Mucosa of descending colon (tissue), 3 donors: ENCODE data around the gene CD93. TPM values are rescaled to one million over a fixed set of nuclear protein-coding genes. Genes with fewer than 3 reads are reported as not detected.

Source experiments
- ATAC-seq: fragments of 200-7000 bp; cut with Tn5 transposase; one replicate; pipeline ENCODE4 v1.9.1; 2020; ENCODE audit warnings: mild to moderate bottlenecking, moderate library complexity
- DNase-seq, 3 donors: peaks; one replicate each; pipeline ENCODE4 v3.0.0-alpha.2; 2020
- H3K36me3 ChIP-seq: fragments of 200-600 bp; one replicate; pipeline ENCODE4 v1.8.0; 2021; ENCODE audit warnings: low read depth, mild to moderate bottlenecking
- H3K4me1 ChIP-seq: fragments of 200-600 bp; one replicate; pipeline ENCODE4 v1.8.0; 2021; ENCODE audit warnings: low read depth, mild to moderate bottlenecking
- H3K4me3 ChIP-seq: fragments of 200-600 bp; one replicate; pipeline ENCODE4 v1.8.0; 2021; ENCODE audit warnings: mild to moderate bottlenecking
- H3K9me3 ChIP-seq: fragments of 200-600 bp; one replicate; pipeline ENCODE4 v1.8.0; 2021; ENCODE audit warnings: mild to moderate bottlenecking
- CTCF ChIP-seq: fragments of 200-600 bp; IDR thresholded peaks from one replicate; pipeline ENCODE4 v1.8.0; 2022; ENCODE audit warnings: antibody characterized with exemption, mild to moderate bottlenecking
- intact Hi-C, 2 donors: fragments of 100-400 bp; cut with DNase I in 1 of 2; cut with micrococcal nuclease in 1 of 2; formaldehyde crosslinking; loops; one replicate each; pipeline versions ENCODE4 v1.11.0 to v1.11.1; 2022; cut with DNase I, micrococcal nuclease
- total RNA-seq, 3 donors: library from RNA; stranded (reverse); fragmentation: NEBNext Ultra II Directional in 2 of 3; extraction: Animal tissue kit (Norgen Biotek cat#: 25700) in 2 of 3; gene quantifications; one replicate each; pipeline versions ENCODE4 v1.2.1 to v1.2.4, GENCODE V29; 2021 to 2023
- donor health status: DM: no; HTN: no; CAD: no; lungs with moderate emphysema.
- donor health status: DM: no; HTN: no; CAD: no.
- donor health status: DM: no; HTN: yes; CAD: no.

CD93 gene
- total RNA-seq, 3 donors from 2014 or later = 7.6 to 24.2 (median 20.1) TPM

DNA sequence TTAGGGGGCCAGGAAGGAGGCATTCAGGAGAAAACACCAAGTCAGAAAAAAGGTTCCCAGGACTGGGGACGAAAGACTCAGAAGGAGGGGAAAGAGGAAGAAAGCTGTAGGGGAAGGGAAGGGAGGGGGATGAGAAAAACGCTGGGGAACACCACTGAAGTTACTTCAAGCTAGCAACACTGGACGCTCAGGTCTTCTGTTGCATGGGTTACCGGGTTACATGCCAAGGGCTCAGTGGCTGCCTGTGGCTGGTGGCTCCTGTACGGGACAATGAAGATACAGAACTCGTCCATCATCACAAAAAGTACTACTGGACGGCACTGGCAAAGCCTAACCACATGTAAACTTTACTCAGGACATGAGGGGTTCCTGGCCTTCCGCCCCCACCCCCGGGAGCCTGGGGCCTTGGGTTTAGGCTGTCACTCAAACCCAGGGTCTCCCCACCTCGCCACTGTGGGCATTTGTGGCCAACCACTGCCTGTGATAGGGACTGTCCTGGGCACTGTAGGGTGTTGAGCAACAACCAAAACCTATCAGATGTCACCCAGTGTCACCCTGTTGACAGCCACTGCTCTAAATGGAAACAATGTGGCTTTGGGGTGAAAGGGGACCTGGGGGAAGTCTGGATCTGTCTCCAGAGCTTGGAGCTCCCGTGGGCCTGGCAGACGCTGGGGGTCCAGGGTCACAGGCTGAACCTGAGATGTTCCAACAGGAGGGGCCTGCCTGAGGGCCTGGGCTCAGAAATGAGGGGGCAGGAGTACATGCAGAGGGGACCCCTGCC is 40.3 kb upstream of the CD93 start:
- DNase-seq = no peak
- intact Hi-C loops = no loop called here
- Histone ChIP-seq H3K9me3 (no peaks in the 10 kb centered on the region), H3K36me3 (no peaks in the 10 kb centered on the region), H3K4me1 (no peaks in the 10 kb centered on the region), H3K4me3 (no peak overlapping the region)
- ATAC-seq = peak; percentile 22
- TF ChIP-seq CTCF = no peak

- no peak for TF ChIP-seq CTCF
- peak; percentile 66 for ATAC-seq
Observed at GRCh38 chr20:23125625-23126191, 39.6 kb upstream of the CD93 start.

DNA sequence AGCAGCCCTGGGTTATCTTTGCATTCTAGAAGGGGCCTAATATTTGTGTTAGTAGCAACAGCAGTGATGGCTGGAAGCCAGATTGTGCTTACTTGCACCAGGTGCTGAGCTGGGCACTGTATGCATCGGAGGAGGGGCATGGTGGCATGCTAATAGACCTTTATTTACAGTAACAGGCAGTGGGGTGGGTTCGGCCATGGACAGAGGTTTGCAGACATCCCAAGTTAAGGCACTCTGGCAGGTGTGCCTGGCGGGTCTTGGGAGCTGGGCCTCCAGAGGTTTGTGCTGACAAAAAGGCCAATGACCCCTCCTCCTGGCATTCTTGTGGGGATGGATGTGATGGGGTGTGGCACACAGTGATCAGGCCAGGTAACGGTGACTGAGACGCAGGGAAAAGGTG is 39.0 kb upstream of the CD93 start:
- TF ChIP-seq CTCF = no peak
- Histone ChIP-seq H3K4me1 (no peaks in the 10 kb centered on the region), H3K36me3 (no peaks in the 10 kb centered on the region), H3K9me3 (no peaks in the 10 kb centered on the region), H3K4me3 (no peak overlapping the region)
- intact Hi-C loops = no loop called here
- ATAC-seq (no peak), DNase-seq (no peak)

More at GRCh38 chr20:23125625-23126191, 39.6 kb upstream of the CD93 start:
- DNase-seq = peak in 1 of 3 donors; percentile 68
- H3K36me3 ChIP-seq = no peaks in the 10 kb centered on the region
- no peaks in the 10 kb centered on the region for H3K4me1 ChIP-seq
- intact Hi-C loops = no loop called here
- H3K4me3 ChIP-seq = no peak overlapping the region
- H3K9me3 ChIP-seq = no peaks in the 10 kb centered on the region

DNA sequence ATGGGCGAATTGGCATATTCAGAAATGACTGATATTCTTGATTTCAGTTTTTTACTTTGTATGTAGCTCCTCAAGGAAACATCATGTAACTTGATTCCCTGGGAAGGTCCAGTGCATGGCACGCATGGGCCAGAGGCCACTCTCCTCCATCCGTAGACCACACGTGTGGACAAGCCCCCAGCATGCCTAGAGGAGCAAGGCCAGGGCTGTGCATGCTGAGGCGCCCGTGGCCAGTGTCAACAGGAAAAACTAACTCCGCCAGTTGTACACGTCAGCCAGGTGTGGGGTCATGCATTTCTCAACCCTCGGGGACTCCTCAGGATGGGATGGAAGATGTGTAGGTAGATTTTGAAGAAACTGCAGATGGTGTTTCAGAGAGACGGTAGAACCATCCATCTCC is 37.8 kb upstream of the CD93 start:
- Histone ChIP-seq H3K36me3 (no peaks in the 10 kb centered on the region), H3K4me1 (no peaks in the 10 kb centered on the region), H3K4me3 (no peak overlapping the region), H3K9me3 (no peaks in the 10 kb centered on the region)
- no peak for TF ChIP-seq CTCF
- intact Hi-C loops = no loop called here
- no peak for ATAC-seq
- no peak for DNase-seq

GRCh38 chr20:23122796-23123655 is 36.9 kb upstream of the CD93 start:
- H3K4me3 ChIP-seq = no peak overlapping the region
- no peaks in the 10 kb centered on the region for H3K4me1 ChIP-seq
- no peak for TF ChIP-seq CTCF
- H3K9me3 ChIP-seq = no peaks in the 10 kb centered on the region
- ATAC-seq = no peak
- DNase-seq = no peak
- intact Hi-C loops = no loop called here
- H3K36me3 ChIP-seq = no peaks in the 10 kb centered on the region
